KMS-11 (cell line): ENCODE measurements around the gene MAP3K8.

Experiments used
- H2AFZ ChIP-seq: fragments of 200-600 bp; sonication (generic); 2 replicates; pipeline ENCODE4 v1.6.1; 2016; ENCODE audit warnings: antibody characterized with exemption, mixed run types, low read depth
- H3K27ac ChIP-seq: fragments of 200-600 bp; sonication (generic); 2 replicates; pipeline ENCODE4 v1.6.1; 2016; ENCODE audit warnings: mild to moderate bottlenecking, mixed run types
- H3K27me3 ChIP-seq: fragments of 200-600 bp; sonication (generic); 2 replicates; pipeline ENCODE4 v1.6.1; 2017; ENCODE audit warnings: mild to moderate bottlenecking, low read depth, mixed run types, moderate library complexity; ENCODE audit not compliant: insufficient read depth
- H3K36me3 ChIP-seq: fragments of 200-600 bp; sonication (generic); 2 replicates; pipeline ENCODE4 v1.6.1; 2017; ENCODE audit warnings: mild to moderate bottlenecking, mixed run types; ENCODE audit not compliant: insufficient read depth
- H3K4me1 ChIP-seq: fragments of 200-600 bp; sonication (generic); 2 replicates; pipeline ENCODE4 v1.6.1; 2016; ENCODE audit warnings: mild to moderate bottlenecking, low read depth, mixed run types; ENCODE audit not compliant: poor library complexity, severe bottlenecking
- H3K4me2 ChIP-seq: fragments of 200-600 bp; sonication (generic); 2 replicates; pipeline ENCODE4 v1.7.0; 2016; ENCODE audit warnings: mild to moderate bottlenecking, mixed run types
- H3K4me3 ChIP-seq: fragments of 200-600 bp; sonication (generic); IDR thresholded peaks from 2 replicates; pipeline ENCODE4 v1.6.1; 2017; ENCODE audit warnings: low read depth, low read length, mixed read lengths; ENCODE audit not compliant: insufficient read depth
- H3K79me2 ChIP-seq: fragments of 200-600 bp; sonication (generic); 2 replicates; pipeline ENCODE4 v1.6.1; 2016; ENCODE audit warnings: low read depth, mixed run types; ENCODE audit not compliant: insufficient read depth
- H3K9ac ChIP-seq: fragments of 200-600 bp; sonication (generic); 2 replicates; pipeline ENCODE4 v1.6.1; 2016; ENCODE audit warnings: mild to moderate bottlenecking, mixed run types
- H4K20me1 ChIP-seq: fragments of 200-600 bp; sonication (generic); 2 replicates; pipeline ENCODE4 v1.6.1; 2016; ENCODE audit warnings: mild to moderate bottlenecking, mixed run types; ENCODE audit not compliant: insufficient read depth
- CTCF ChIP-seq: fragments of 200-600 bp; sonication (generic); conservative IDR thresholded peaks from 2 replicates; pipeline ENCODE4 v1.6.1; 2017; ENCODE audit warnings: low read depth, mild to moderate bottlenecking, antibody characterized with exemption, low read length, moderate library complexity, mixed read lengths

The MAP3K8 gene

GRCh38 chr10:30403494-30403893 lies 30.5 kb upstream of the MAP3K8 start:
- Histone ChIP-seq H3K27me3 (no peaks in the 10 kb centered on the region), H2AFZ (no peak overlapping the region), H4K20me1 (no peaks in the 10 kb centered on the region), H3K4me3 (no peak overlapping the region), H3K9ac (no peak overlapping the region), H3K4me2 (no peak overlapping the region), H3K79me2 (no peaks in the 10 kb centered on the region), H3K4me1 (no peaks in the 10 kb centered on the region), H3K27ac (no peak overlapping the region), H3K36me3 (no peaks in the 10 kb centered on the region)
- no peak for TF ChIP-seq CTCF

DNA sequence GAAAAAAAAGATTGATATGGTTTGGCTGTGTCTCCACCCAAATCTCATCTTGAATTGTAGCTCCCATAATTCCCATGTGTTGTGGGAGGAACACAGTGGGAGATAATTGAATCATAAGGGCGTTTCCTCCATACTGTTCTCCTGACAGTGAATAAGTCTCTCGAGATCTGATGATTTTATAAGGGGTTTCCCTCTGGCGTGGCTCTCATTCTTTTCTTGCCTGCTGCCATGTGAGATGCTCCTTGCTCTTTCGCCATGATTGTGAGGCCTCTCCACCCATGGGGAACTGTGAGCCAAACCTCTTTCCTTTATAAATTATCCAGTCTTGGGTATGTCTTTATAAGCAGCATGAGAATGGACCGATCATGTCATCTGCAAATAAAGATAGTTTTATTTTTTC lies 29.4 kb upstream of the MAP3K8 start:
- no peak overlapping the region for H3K4me2 ChIP-seq
- no peak overlapping the region for H2AFZ ChIP-seq
- no peak for TF ChIP-seq CTCF
- H3K4me3 ChIP-seq: no peak overlapping the region
- no peak overlapping the region for H3K27ac ChIP-seq
- no peak overlapping the region for H3K9ac ChIP-seq
- H3K36me3 ChIP-seq: no peaks in the 10 kb centered on the region
- H3K27me3 ChIP-seq: no peaks in the 10 kb centered on the region
- no peaks in the 10 kb centered on the region for H3K79me2 ChIP-seq
- no peaks in the 10 kb centered on the region for H3K4me1 ChIP-seq
- no peaks in the 10 kb centered on the region for H4K20me1 ChIP-seq

DNA sequence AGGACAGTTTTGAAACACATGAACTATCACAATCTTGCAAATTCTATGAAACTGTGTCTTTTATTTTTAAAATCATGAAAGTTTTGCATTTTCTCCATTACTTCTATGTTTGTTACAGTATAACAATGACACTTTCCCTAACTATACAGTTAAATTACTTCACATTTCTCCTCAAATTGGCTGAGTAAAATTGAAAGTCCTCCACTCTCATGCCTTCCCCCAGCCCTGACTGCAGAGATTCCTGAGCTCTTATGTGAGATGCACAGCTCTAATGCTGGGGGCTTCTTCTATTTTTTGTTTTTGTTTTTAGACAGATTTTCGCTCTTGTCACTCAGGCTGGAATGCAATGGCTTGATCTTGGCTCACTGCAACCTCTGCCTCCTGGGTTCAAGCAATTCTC lies 22.7 kb upstream of the MAP3K8 start:
- no peaks in the 10 kb centered on the region for H4K20me1 ChIP-seq
- no peaks in the 10 kb centered on the region for H3K4me1 ChIP-seq
- H3K27me3 ChIP-seq: no peaks in the 10 kb centered on the region
- H3K27ac ChIP-seq: no peak overlapping the region
- no peak overlapping the region for H2AFZ ChIP-seq
- H3K4me2 ChIP-seq: no peak overlapping the region
- H3K36me3 ChIP-seq: no peaks in the 10 kb centered on the region
- H3K79me2 ChIP-seq: no peaks in the 10 kb centered on the region
- H3K4me3 ChIP-seq: no peak overlapping the region
- TF ChIP-seq CTCF: no peak
- no peak overlapping the region for H3K9ac ChIP-seq

- no peak for TF ChIP-seq CTCF
- Histone ChIP-seq H2AFZ (no peak overlapping the region), H3K4me1 (no peaks in the 10 kb centered on the region), H3K36me3 (no peaks in the 10 kb centered on the region), H3K27ac (no peak overlapping the region), H3K4me3 (no peak overlapping the region), H3K79me2 (no peaks in the 10 kb centered on the region), H4K20me1 (no peaks in the 10 kb centered on the region), H3K27me3 (no peaks in the 10 kb centered on the region), H3K9ac (no peak overlapping the region), H3K4me2 (no peak overlapping the region)
Observed at GRCh38 chr10:30412901-30413300, 21.1 kb upstream of the MAP3K8 start.

GRCh38 chr10:30413996-30414576 lies 19.9 kb upstream of the MAP3K8 start:
- Histone ChIP-seq H3K4me2 (no peak overlapping the region), H3K79me2 (no peaks in the 10 kb centered on the region), H4K20me1 (no peaks in the 10 kb centered on the region), H3K4me1 (peaks cover 10% of the 10 kb centered on the region), H3K9ac (no peak overlapping the region), H2AFZ (no peak overlapping the region), H3K27me3 (no peaks in the 10 kb centered on the region), H3K36me3 (no peaks in the 10 kb centered on the region), H3K27ac (no peak overlapping the region), H3K4me3 (no peak overlapping the region)
- TF ChIP-seq CTCF: peak; percentile 89
